T-helper 1 cell treated with Interleukin-12 subunit alpha and Interleukin-12 subunit beta and Interleukin-4 antibody, amounts not matched to agents 30 μg/mL and 1 μg/mL, for 36 hours (primary cell): ENCODE data around the gene PPFIA2.

Experiments used
- H3K27ac Mint-ChIP-seq: one replicate; pipeline ENCODE4 v1.8.0; 2021; ENCODE audit warnings: mild to moderate bottlenecking, mixed read lengths
- H3K27me3 Mint-ChIP-seq: one replicate; pipeline ENCODE4 v1.8.0; 2021; ENCODE audit warnings: low read depth, mixed read lengths
- H3K36me3 Mint-ChIP-seq: one replicate; pipeline ENCODE4 v1.8.0; 2021; ENCODE audit warnings: low read depth, mixed read lengths
- H3K4me1 Mint-ChIP-seq: one replicate; pipeline ENCODE4 v1.8.0; 2021; ENCODE audit warnings: low read depth, mixed read lengths
- H3K4me3 Mint-ChIP-seq: one replicate; pipeline ENCODE4 v1.8.0; 2021; ENCODE audit warnings: mild to moderate bottlenecking, moderate library complexity, mixed read lengths
- H3K9me3 Mint-ChIP-seq: one replicate; pipeline ENCODE4 v1.8.0; 2021; ENCODE audit warnings: mixed read lengths

Gene PPFIA2

GRCh38 chr12:81759190-81760051 is at the start of gene PPFIA2:
TSS of gene PPFIA2 (minus strand) at chr12:81759350.
- H3K27ac Mint-ChIP-seq = no peak within 1 kb of the TSS
- H3K4me1 Mint-ChIP-seq = peaks cover 10% of the 10 kb centered on the region
- H3K27me3 Mint-ChIP-seq = peaks cover 25% of the 10 kb centered on the region
- no peaks in the 10 kb centered on the region for H3K9me3 Mint-ChIP-seq
- H3K4me3 Mint-ChIP-seq = peak within 1 kb of the TSS; percentile 34
- no peaks in the 10 kb centered on the region for H3K36me3 Mint-ChIP-seq

DNA sequence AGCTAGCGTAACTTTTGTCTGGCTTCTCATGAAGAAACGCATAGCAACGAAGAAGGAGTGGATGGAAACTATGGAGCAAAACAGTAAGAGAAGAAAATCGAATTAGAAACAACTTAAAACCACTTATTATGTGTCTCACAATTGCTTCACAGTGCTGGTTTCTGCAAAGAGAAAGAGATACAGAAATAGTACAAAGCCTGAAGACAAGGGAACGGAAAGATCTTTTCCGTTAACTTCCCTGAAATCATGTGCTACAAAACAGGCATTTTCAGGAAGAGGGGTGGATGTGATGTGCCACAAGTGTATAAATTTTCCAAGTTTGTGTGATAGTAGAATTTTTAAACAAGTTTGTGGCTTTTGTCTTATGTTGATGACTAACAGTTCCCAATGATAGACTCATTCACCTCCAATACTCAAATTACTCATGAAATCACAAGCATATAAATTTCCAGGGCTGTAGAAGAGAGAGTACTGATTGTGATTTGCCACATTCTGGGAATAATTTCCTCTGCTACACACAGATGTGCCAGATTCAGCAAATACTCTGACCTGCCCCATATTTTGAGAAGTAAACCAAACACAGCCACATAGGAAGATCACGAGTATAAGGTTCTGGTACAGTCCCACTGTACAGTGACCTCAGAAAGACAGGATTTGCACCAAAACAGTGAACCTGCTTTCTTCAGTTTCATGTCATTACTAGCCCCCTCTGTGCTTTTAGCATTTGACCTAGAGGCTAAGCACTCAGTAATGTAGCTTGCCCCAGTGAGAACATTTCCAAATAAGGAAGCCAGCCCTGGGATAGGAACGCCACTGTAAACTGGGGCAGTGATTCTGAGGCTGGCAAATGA is 41.4 kb upstream of the PPFIA2 start:
- no peak overlapping the region for H3K27ac Mint-ChIP-seq

GRCh38 chr12:81798294-81798693 is 39.1 kb upstream of the PPFIA2 start:
- no peaks in the 10 kb centered on the region for H3K27me3 Mint-ChIP-seq
- no peaks in the 10 kb centered on the region for H3K9me3 Mint-ChIP-seq
- no peaks in the 10 kb centered on the region for H3K4me1 Mint-ChIP-seq
- no peak overlapping the region for H3K4me3 Mint-ChIP-seq
- H3K36me3 Mint-ChIP-seq = no peaks in the 10 kb centered on the region
- no peak overlapping the region for H3K27ac Mint-ChIP-seq

More for the DNA sequence above, 41.4 kb upstream of the PPFIA2 start:
- Mint-ChIP-seq H3K4me3 (no peak overlapping the region), H3K36me3 (no peaks in the 10 kb centered on the region), H3K27me3 (no peaks in the 10 kb centered on the region), H3K9me3 (no peaks in the 10 kb centered on the region), H3K4me1 (no peaks in the 10 kb centered on the region)

- Mint-ChIP-seq H3K27ac (no peak overlapping the region), H3K36me3 (no peaks in the 10 kb centered on the region), H3K27me3 (no peaks in the 10 kb centered on the region), H3K4me3 (no peak overlapping the region), H3K4me1 (no peaks in the 10 kb centered on the region), H3K9me3 (no peaks in the 10 kb centered on the region)
Observed at GRCh38 chr12:81797100-81797499, 38.0 kb upstream of the PPFIA2 start.

- H3K4me1 Mint-ChIP-seq = no peaks in the 10 kb centered on the region
- no peak overlapping the region for H3K27ac Mint-ChIP-seq
- H3K9me3 Mint-ChIP-seq = no peaks in the 10 kb centered on the region
- no peaks in the 10 kb centered on the region for H3K27me3 Mint-ChIP-seq
- H3K36me3 Mint-ChIP-seq = no peaks in the 10 kb centered on the region
- H3K4me3 Mint-ChIP-seq = no peak overlapping the region
Observed at GRCh38 chr12:81792666-81793065, 33.5 kb upstream of the PPFIA2 start.

- H3K4me1 Mint-ChIP-seq = no peaks in the 10 kb centered on the region
- H3K36me3 Mint-ChIP-seq = no peaks in the 10 kb centered on the region
- no peak overlapping the region for H3K27ac Mint-ChIP-seq
- no peaks in the 10 kb centered on the region for H3K27me3 Mint-ChIP-seq
- no peak overlapping the region for H3K4me3 Mint-ChIP-seq
- H3K9me3 Mint-ChIP-seq = no peaks in the 10 kb centered on the region
Observed at GRCh38 chr12:81779216-81779615, 20.1 kb upstream of the PPFIA2 start.

- Mint-ChIP-seq H3K9me3 (no peaks in the 10 kb centered on the region), H3K4me1 (no peaks in the 10 kb centered on the region), H3K4me3 (no peak overlapping the region), H3K36me3 (no peaks in the 10 kb centered on the region), H3K27me3 (no peaks in the 10 kb centered on the region), H3K27ac (no peak overlapping the region)
Observed at GRCh38 chr12:81778719-81779118, 19.6 kb upstream of the PPFIA2 start.

- Mint-ChIP-seq H3K4me3 (peak overlapping the region; percentile 34), H3K27me3 (peaks cover 25% of the 10 kb centered on the region), H3K36me3 (no peaks in the 10 kb centered on the region), H3K27ac (no peak overlapping the region), H3K4me1 (peaks cover 10% of the 10 kb centered on the region), H3K9me3 (no peaks in the 10 kb centered on the region)
Observed at GRCh38 chr12:81758421-81759189, 545 bp downstream of the PPFIA2 start.

- no peaks in the 10 kb centered on the region for H3K36me3 Mint-ChIP-seq
- H3K4me1 Mint-ChIP-seq = peaks cover 10% of the 10 kb centered on the region
- H3K27me3 Mint-ChIP-seq = peaks cover 25% of the 10 kb centered on the region
- H3K27ac Mint-ChIP-seq = no peak overlapping the region
- no peaks in the 10 kb centered on the region for H3K9me3 Mint-ChIP-seq
- no peak overlapping the region for H3K4me3 Mint-ChIP-seq
Observed at GRCh38 chr12:81757731-81758365, 1.3 kb downstream of the PPFIA2 start.

DNA sequence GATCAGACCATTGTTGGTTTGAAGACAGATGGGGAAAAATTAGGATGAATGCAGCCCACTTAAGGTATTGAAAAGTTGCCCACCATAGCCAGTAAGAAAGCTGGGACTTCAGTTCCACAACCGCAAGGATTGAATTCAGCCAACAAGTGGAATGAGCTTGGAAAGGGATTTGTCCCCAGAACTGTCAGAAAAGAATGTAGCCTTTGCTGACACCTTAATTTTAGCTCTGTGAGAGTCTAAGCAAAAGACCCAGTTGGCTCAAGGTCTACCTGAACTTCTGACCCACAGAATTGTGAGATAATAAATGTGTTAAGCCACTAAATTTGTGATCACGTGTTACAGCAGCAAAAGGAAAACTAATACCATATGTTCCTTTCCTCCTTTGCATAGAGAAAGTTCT is 29.4 kb downstream of the PPFIA2 start:
- H3K27me3 Mint-ChIP-seq = no peaks in the 10 kb centered on the region
- no peaks in the 10 kb centered on the region for H3K9me3 Mint-ChIP-seq
- H3K4me3 Mint-ChIP-seq = no peak overlapping the region
- H3K27ac Mint-ChIP-seq = no peak overlapping the region
- H3K36me3 Mint-ChIP-seq = no peaks in the 10 kb centered on the region
- H3K4me1 Mint-ChIP-seq = no peaks in the 10 kb centered on the region

GRCh38 chr12:81727391-81727790 is 31.8 kb downstream of the PPFIA2 start:
- H3K4me1 Mint-ChIP-seq = no peaks in the 10 kb centered on the region
- H3K27me3 Mint-ChIP-seq = no peaks in the 10 kb centered on the region
- H3K9me3 Mint-ChIP-seq = no peaks in the 10 kb centered on the region
- no peak overlapping the region for H3K27ac Mint-ChIP-seq
- no peaks in the 10 kb centered on the region for H3K36me3 Mint-ChIP-seq
- H3K4me3 Mint-ChIP-seq = no peak overlapping the region

GRCh38 chr12:81726634-81727033 is 32.5 kb downstream of the PPFIA2 start:
- H3K9me3 Mint-ChIP-seq = no peaks in the 10 kb centered on the region
- H3K36me3 Mint-ChIP-seq = no peaks in the 10 kb centered on the region
- H3K4me1 Mint-ChIP-seq = no peaks in the 10 kb centered on the region
- no peak overlapping the region for H3K27ac Mint-ChIP-seq
- H3K4me3 Mint-ChIP-seq = no peak overlapping the region
- no peaks in the 10 kb centered on the region for H3K27me3 Mint-ChIP-seq

DNA sequence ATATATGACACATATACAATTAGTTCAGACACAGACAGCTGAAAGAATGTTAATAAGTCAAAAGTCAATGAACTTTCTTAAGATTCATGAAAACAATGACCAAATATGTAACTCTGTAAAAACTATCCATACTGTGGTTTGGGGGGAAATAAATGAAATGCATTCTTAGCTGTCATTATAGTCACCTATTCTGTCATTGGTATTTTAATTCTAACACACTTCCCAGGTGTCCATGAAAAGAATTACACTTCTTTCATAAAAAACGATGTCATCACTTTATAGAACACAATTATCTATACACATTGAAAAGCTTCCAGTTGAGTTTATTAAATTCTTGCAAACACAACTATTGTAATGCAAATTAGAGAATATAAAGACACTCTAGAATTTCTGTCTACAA is 35.8 kb downstream of the PPFIA2 start:
- no peak overlapping the region for H3K4me3 Mint-ChIP-seq
- no peaks in the 10 kb centered on the region for H3K27me3 Mint-ChIP-seq
- no peaks in the 10 kb centered on the region for H3K4me1 Mint-ChIP-seq
- no peaks in the 10 kb centered on the region for H3K9me3 Mint-ChIP-seq
- H3K27ac Mint-ChIP-seq = no peak overlapping the region
- H3K36me3 Mint-ChIP-seq = no peaks in the 10 kb centered on the region

DNA sequence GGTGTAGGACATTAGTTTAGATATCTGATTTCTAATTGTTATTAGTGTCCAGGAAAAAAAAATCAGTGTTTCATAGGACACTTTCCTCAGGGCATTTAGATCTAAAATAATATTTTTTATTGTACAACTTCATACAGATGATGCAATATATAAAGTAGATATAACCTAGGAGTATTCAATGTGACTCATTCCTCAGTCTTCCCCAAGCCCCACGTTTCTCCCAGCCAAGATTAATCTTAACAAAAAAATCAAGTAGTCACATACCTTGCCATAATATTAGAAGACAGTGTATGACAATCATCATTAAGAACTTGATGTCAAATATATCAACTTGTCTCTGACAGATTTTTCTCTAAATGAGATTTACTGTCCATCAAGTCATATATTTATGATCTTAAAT is 37.1 kb downstream of the PPFIA2 start:
- Mint-ChIP-seq H3K4me3 (no peak overlapping the region), H3K27me3 (no peaks in the 10 kb centered on the region), H3K9me3 (no peaks in the 10 kb centered on the region), H3K4me1 (no peaks in the 10 kb centered on the region), H3K27ac (no peak overlapping the region), H3K36me3 (no peaks in the 10 kb centered on the region)
